Skeletal muscle tissue (tissue), 4 donors: Measurements from ENCODE around the gene DMTF1. TPM values are rescaled to one million over a fixed set of nuclear protein-coding genes. Genes with fewer than 3 reads are reported as not detected.

Source experiments
- H3K27ac ChIP-seq: one replicate; pipeline ENCODE4 v1.7.0; 2013; ENCODE audit warnings: mild to moderate bottlenecking, low read depth, low read length, inconsistent platforms
- H3K27me3 ChIP-seq, 3 donors: one replicate each; pipeline ENCODE4 v1.7.0; 2013; ENCODE audit warnings: low read length in 3 of 3; ENCODE audit not compliant: control insufficient read depth in 3 of 3, insufficient read depth in 3 of 3
- H3K36me3 ChIP-seq, 3 donors: one replicate each; pipeline ENCODE4 v1.7.0; 2013; ENCODE audit warnings: low read length in 3 of 3; ENCODE audit not compliant: control insufficient read depth in 3 of 3, insufficient read depth in 3 of 3
- H3K4me1 ChIP-seq, 3 donors: one replicate each; pipeline ENCODE4 v1.7.0; 2013; ENCODE audit warnings: low read length in 3 of 3, mild to moderate bottlenecking in 3 of 3; ENCODE audit not compliant: control insufficient read depth in 3 of 3, insufficient read depth in 3 of 3
- H3K4me3 ChIP-seq, 3 donors: one replicate each; pipeline ENCODE4 v1.7.0; 2013; ENCODE audit warnings: low read length in 3 of 3
- H3K9ac ChIP-seq, 3 donors: one replicate each; pipeline ENCODE4 v1.7.0; 2013; ENCODE audit warnings: low read length in 3 of 3, mild to moderate bottlenecking in 3 of 3, moderate library complexity in 2 of 3, low read depth in 1 of 3
- H3K9me3 ChIP-seq, 3 donors: one replicate each; pipeline ENCODE4 v1.7.0; 2013; ENCODE audit warnings: low read length in 3 of 3; ENCODE audit not compliant: control insufficient read depth in 3 of 3
- total RNA-seq: library from RNA; depleted of rRNA; stranded (reverse); fragments of >200 nt; gene quantifications from one replicate; pipeline ENCODE4 v1.2.3, GENCODE V29; 2014
- donor health status: Osteomylitis.

The DMTF1 gene
- total RNA-seq, 1 donor from 2014 or later: 50.1 TPM

GRCh38 chr7:87155788-87156187 lies 3.5 kb downstream of the DMTF1 start:
- Histone ChIP-seq H3K27ac (no peak overlapping the region), H3K27me3 (no peaks in the 10 kb centered on the region), H3K9me3 (no peaks in the 10 kb centered on the region), H3K4me3 (no peak overlapping the region), H3K9ac (no peak overlapping the region), H3K36me3 (no peaks in the 10 kb centered on the region), H3K4me1 (peaks cover 14 to 40% (median 14%) of the 10 kb centered on the region in 3 donors)

DNA sequence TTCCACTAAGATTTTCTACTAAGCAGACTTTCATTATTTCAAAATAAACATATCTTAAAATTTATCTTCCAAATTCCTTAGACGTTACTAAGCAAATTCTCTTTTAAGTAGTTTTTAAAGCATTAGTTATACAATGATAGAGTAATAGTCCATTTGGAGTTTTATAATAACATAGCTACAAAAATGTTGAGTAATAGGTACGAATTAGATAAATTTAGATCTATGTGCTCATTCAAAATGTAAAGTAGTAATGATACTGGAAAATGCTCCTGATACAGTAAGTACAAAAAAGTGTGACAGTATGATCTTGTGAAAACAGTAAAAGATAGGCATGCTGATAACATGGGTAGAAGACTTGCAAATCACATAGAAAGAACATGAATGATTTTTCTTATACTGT lies 4.5 kb downstream of the DMTF1 start:
- no peaks in the 10 kb centered on the region for H3K36me3 ChIP-seq
- H3K27me3 ChIP-seq: no peaks in the 10 kb centered on the region
- no peak overlapping the region for H3K9ac ChIP-seq
- H3K9me3 ChIP-seq: no peaks in the 10 kb centered on the region
- H3K4me3 ChIP-seq: no peak overlapping the region
- H3K27ac ChIP-seq: no peak overlapping the region
- H3K4me1 ChIP-seq: peaks cover 14 to 31% (median 14%) of the 10 kb centered on the region in 3 donors

DNA sequence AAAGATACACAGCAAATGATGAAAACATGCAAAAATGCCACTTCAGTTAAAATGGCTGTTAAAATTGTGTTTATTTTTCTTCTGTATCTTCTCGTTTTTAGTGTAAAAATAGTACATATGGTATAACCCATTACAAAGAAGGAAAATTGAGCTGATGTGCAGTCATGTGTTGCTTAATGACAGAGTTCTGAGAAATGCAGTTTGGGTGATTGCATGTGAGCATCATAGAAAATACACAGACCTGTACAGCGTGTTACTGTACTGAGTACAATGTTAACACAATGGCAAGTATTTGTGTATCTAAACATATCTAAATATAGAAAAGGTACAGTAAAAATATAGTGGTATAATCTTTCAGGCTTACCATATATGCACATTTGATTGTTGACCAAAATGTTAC lies 7.3 kb downstream of the DMTF1 start:
- H3K27ac ChIP-seq: no peak overlapping the region
- H3K36me3 ChIP-seq: peaks cover 6 to 10% (median 7%) of the 10 kb centered on the region in 3 donors
- no peak overlapping the region for H3K4me3 ChIP-seq
- H3K9ac ChIP-seq: no peak overlapping the region
- H3K27me3 ChIP-seq: no peaks in the 10 kb centered on the region
- H3K9me3 ChIP-seq: no peaks in the 10 kb centered on the region
- H3K4me1 ChIP-seq: peaks cover 5 to 19% (median 9%) of the 10 kb centered on the region in 3 donors

DNA sequence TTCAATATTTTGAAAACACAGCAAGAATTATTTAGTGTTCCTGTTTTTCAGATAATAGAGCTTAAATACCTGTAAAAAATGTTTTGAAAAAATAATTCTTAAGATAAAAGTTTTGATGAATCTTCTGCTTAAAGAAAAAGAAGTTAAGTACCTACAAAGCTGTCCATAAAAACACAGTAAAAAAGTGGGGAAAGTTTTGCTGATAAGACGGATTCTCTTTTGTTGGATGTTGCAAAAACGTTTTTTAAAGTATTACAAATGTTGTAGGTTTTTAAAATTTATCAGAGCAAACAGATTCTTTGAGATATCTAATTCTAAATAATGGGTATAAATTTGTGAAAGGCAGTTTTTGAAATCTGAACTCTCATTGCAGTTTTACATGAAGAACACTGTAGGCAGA lies 12.2 kb downstream of the DMTF1 start:
- Histone ChIP-seq H3K9me3 (no peaks in the 10 kb centered on the region), H3K36me3 (peaks cover 24 to 57% (median 48%) of the 10 kb centered on the region in 3 donors)

DNA sequence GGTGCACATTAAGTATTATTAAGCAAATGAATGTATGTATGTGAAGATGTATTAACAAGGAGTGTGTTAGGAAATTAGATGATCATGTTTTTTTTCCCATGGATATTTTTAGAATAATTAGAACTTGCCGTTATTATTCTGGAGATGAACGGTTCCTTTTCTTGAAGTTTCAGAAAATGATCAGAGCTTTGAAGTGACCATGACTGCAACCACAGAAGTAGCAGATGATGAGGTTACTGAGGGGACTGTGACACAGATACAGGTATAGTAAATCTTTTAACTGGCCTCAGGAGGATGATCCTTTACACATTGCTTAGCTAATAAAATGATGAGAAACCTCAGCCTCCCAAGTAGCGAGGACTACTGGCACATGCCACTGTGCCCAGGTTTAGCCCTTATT lies 18.6 kb downstream of the DMTF1 start:
- no peak overlapping the region for H3K9ac ChIP-seq
- H3K9me3 ChIP-seq: no peaks in the 10 kb centered on the region
- no peak overlapping the region for H3K27ac ChIP-seq
- no peaks in the 10 kb centered on the region for H3K27me3 ChIP-seq
- peaks cover 36 to 82% (median 82%) of the 10 kb centered on the region in 3 donors for H3K36me3 ChIP-seq
- no peaks in the 10 kb centered on the region for H3K4me1 ChIP-seq
- H3K4me3 ChIP-seq: no peak overlapping the region

More for the DNA sequence above, 12.2 kb downstream of the DMTF1 start:
- Histone ChIP-seq H3K4me1 (peaks cover 0 to 2% (median 0%) of the 10 kb centered on the region in 3 donors), H3K4me3 (no peak overlapping the region), H3K27me3 (no peaks in the 10 kb centered on the region), H3K27ac (no peak overlapping the region), H3K9ac (no peak overlapping the region)

DNA sequence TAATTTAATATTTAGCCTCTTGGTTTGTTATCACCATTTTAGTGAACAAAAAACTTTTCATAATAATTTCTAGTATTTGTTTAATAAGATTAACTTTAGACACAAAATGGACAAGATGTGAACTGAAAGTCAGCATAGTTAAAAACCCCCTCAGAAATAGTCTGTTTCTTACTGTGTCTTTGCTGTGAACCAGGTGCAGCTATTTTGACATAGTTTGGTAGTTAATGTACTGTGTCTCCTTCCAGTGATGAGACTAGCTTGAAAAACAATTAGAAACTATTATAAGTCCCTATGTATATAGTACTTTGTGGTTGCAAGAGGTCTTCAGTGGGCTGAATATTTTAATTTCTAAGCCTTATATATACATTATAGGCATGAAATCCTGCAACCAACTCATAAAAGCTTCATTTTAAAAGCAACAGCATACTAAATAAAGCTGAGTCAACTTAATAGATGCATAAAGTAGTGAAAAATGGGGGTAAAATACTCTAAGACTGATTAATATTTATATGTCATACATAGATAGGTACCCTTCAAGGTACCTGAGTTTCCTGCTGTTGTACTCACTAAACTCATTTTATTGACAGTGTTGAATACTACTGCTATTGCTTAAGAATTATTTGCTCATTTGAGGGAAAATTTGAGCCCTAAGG lies 19.2 kb downstream of the DMTF1 start:
- Histone ChIP-seq H3K9ac (no peak overlapping the region), H3K9me3 (no peaks in the 10 kb centered on the region), H3K36me3 (peaks cover 35 to 82% (median 77%) of the 10 kb centered on the region in 3 donors), H3K27ac (no peak overlapping the region), H3K4me3 (no peak overlapping the region), H3K4me1 (no peaks in the 10 kb centered on the region), H3K27me3 (no peaks in the 10 kb centered on the region)

DNA sequence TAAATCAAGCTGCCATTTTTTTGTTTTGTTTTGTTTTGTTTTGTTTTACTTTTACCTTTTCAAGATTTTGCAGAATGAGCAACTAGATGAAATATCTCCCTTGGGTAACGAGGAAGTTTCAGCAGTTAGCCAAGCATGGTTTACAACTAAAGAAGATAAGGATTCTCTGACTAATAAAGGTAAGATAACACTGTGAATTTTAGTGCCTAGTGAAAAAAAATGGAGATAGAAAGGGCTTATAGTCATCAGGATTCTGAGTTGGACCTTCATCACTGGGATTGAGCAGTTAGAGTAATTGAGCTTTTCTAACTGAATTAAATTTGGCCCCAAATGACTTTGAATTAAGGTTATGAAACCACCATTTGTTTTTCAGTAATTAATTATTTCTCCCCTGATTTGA lies 21.2 kb downstream of the DMTF1 start:
- Histone ChIP-seq H3K9ac (no peak overlapping the region), H3K4me3 (no peak overlapping the region), H3K4me1 (no peaks in the 10 kb centered on the region), H3K9me3 (no peaks in the 10 kb centered on the region), H3K27me3 (no peaks in the 10 kb centered on the region), H3K27ac (no peak overlapping the region), H3K36me3 (peaks cover 21 to 66% (median 64%) of the 10 kb centered on the region in 3 donors)

DNA sequence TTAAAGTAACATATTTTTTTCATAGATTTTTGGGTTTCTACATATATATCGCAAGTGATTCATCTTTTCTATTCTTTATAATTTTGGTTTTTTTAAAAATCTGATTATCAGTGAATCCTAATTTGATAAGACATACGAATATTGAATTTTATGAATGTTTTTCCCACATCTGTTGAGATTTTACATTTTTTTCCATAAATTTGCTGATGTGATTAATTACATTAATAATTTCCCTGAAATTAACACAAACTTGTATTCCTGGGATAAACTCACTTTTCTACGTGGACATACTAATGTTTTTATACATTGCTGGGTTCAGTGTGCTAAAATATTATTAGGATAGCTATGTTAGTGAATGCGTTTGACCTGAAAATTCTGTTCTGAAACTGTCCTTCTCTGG lies 26.1 kb downstream of the DMTF1 start:
- Histone ChIP-seq H3K36me3 (peaks cover 6 to 48% (median 36%) of the 10 kb centered on the region in 3 donors), H3K9ac (no peak overlapping the region), H3K4me1 (no peaks in the 10 kb centered on the region), H3K27me3 (no peaks in the 10 kb centered on the region), H3K4me3 (no peak overlapping the region), H3K27ac (no peak overlapping the region), H3K9me3 (no peaks in the 10 kb centered on the region)

- Histone ChIP-seq H3K36me3 (peaks cover 6 to 45% (median 36%) of the 10 kb centered on the region in 3 donors), H3K27me3 (no peaks in the 10 kb centered on the region), H3K27ac (no peak overlapping the region), H3K4me1 (no peaks in the 10 kb centered on the region), H3K9me3 (no peaks in the 10 kb centered on the region), H3K9ac (no peak overlapping the region), H3K4me3 (no peak overlapping the region)
Measured at GRCh38 chr7:87179180-87179579, 26.9 kb downstream of the DMTF1 start.

GRCh38 chr7:87187120-87187519 lies 34.9 kb downstream of the DMTF1 start:
- Histone ChIP-seq H3K9ac (no peak overlapping the region), H3K27ac (no peak overlapping the region), H3K4me1 (no peaks in the 10 kb centered on the region), H3K9me3 (no peaks in the 10 kb centered on the region), H3K27me3 (no peaks in the 10 kb centered on the region), H3K36me3 (peaks cover 23 to 79% (median 67%) of the 10 kb centered on the region in 3 donors), H3K4me3 (no peak overlapping the region)
